ENCODE results near the gene SH3BP2. TPM values are rescaled to one million over a fixed set of nuclear protein-coding genes. Genes with fewer than 3 reads are reported as not detected.

The SH3BP2 gene
- total RNA-seq, 2 experiments from 2014 or later: 82.6 to 83.7 TPM

- H3K4me3 Mint-ChIP-seq: no peak overlapping the region
- no peak overlapping the region for H3K27ac Mint-ChIP-seq
- no peaks in the 10 kb centered on the region for H3K27me3 Mint-ChIP-seq
- peaks cover 2% of the 10 kb centered on the region for H3K36me3 Mint-ChIP-seq
- DNase-seq: no peak
- POLR2A ChIA-PET: interaction anchor here (1.0 kb wide), 1 partner anchor 115 kb away, joined by 3 read pairs; the partner anchor contains the start of genes GRK4 and NOP14
- no peaks in the 10 kb centered on the region for H3K9me3 Mint-ChIP-seq
- peaks cover 44% of the 10 kb centered on the region for H3K4me1 Mint-ChIP-seq
- no peak for ATAC-seq (ENCODE audit: low read depth)
These were observed 55.6 kb downstream of the SH3BP2 start for GRCh38 chr4:2848449-2848848.

DNA sequence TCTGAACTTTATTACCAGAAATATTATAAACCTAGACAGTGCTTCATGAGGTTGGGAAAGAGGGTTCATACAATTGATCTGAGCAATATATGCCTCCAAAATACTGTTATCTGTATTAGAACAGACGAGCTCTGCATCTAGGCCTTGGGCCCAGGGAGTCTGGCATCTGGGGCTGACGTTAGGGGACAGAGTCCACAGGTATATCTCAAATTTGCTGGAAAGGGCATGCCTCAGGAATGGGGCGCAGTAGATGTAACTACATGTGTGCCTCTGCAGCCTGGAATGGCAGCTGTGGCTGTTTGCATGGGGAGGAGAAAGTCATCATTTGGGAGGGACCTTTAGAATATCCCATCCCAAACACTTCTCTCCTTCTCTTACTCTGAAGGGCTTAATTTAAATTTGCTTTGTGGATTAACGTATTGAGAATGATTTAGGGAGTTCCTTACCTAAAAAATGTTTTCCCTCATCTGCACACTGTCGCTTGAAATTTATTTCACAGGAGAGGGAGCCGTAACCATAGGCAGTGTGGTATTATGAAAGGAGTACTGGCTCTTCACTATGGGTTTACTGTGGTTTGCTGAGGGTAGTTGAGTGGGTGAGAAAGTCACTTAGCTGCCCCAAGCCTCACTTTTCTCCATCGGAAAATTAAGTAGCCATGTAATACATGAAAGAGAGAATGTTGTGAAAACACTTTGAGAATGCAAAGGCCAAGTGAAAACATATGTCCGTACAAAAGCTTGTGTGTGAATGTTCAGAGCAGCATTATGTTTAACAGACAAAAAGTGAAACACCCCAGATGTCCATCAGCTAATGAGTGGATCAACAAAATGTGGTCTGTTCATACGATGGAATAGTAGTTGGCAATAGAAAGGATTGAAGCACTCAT is 56.6 kb downstream of the SH3BP2 start:
- H3K27me3 Mint-ChIP-seq: no peaks in the 10 kb centered on the region
- peaks cover 44% of the 10 kb centered on the region for H3K4me1 Mint-ChIP-seq
- H3K36me3 Mint-ChIP-seq: peaks cover 7% of the 10 kb centered on the region
- no peaks in the 10 kb centered on the region for H3K9me3 Mint-ChIP-seq
- no peak overlapping the region for H3K4me3 Mint-ChIP-seq
- ATAC-seq (ENCODE audit: low read depth) (no peak), DNase-seq (no peak)
- POLR2A ChIA-PET: interaction anchor here (1.1 kb wide), 1 partner anchor 11 kb away, joined by 3 read pairs; no protein-coding TSS in a partner anchor
- H3K27ac Mint-ChIP-seq: no peak overlapping the region

GRCh38 chr4:2850966-2851798 is 58.3 kb downstream of the SH3BP2 start:
- Mint-ChIP-seq H3K27me3 (no peaks in the 10 kb centered on the region), H3K36me3 (peaks cover 11% of the 10 kb centered on the region), H3K4me1 (peaks cover 33% of the 10 kb centered on the region), H3K27ac (no peak overlapping the region), H3K4me3 (no peak overlapping the region), H3K9me3 (no peaks in the 10 kb centered on the region)
- ATAC-seq (ENCODE audit: low read depth) (no peak), DNase-seq (no peak)
- POLR2A ChIA-PET: no interaction called here

GRCh38 chr4:2852481-2852921 is 59.6 kb downstream of the SH3BP2 start:
- Mint-ChIP-seq H3K4me1 (peaks cover 34% of the 10 kb centered on the region), H3K27ac (peak overlapping the region; percentile 28), H3K36me3 (peaks cover 17% of the 10 kb centered on the region), H3K9me3 (no peaks in the 10 kb centered on the region), H3K4me3 (peak overlapping the region; percentile 62), H3K27me3 (no peaks in the 10 kb centered on the region)
- no peak for DNase-seq
- peak; percentile 70 for ATAC-seq (ENCODE audit: low read depth)
- POLR2A ChIA-PET: interaction anchor here (0.7 to 0.8 kb wide), 4 partner anchors 10 to 109 kb away, joined by 3 to 6 read pairs (median 4); no protein-coding TSS in a partner anchor

DNA sequence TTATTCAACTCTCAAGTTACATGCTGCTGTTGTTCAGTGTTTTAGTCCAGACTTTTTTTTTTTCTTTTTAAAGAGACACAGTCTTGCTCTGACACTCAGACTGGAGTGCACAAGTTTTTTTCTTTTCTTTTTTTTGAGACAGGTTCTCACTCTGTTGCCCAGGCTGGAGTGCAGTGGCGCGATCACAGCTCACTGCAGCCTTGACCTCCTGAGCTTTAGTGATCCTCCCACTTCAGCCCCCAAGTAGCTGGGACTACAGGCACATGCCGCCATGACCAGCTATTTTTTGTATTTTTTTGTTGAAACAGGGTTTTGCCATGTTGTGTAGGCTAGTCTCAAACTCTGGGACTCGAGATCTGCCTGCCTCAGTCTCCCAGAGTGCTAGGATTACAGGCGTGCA is 62.7 kb downstream of the SH3BP2 start:
- Mint-ChIP-seq H3K4me3 (no peak overlapping the region), H3K27me3 (no peaks in the 10 kb centered on the region), H3K4me1 (peaks cover 47% of the 10 kb centered on the region), H3K27ac (no peak overlapping the region), H3K36me3 (peaks cover 35% of the 10 kb centered on the region), H3K9me3 (no peaks in the 10 kb centered on the region)
- DNase-seq (no peak), ATAC-seq (ENCODE audit: low read depth) (no peak)
- POLR2A ChIA-PET: interaction anchor here (0.6 kb wide), 1 partner anchor 186 kb away, joined by 3 read pairs; no protein-coding TSS in a partner anchor

GRCh38 chr4:2856266-2856665 is 63.4 kb downstream of the SH3BP2 start:
- H3K4me3 Mint-ChIP-seq: no peak overlapping the region
- no peak overlapping the region for H3K27ac Mint-ChIP-seq

DNA sequence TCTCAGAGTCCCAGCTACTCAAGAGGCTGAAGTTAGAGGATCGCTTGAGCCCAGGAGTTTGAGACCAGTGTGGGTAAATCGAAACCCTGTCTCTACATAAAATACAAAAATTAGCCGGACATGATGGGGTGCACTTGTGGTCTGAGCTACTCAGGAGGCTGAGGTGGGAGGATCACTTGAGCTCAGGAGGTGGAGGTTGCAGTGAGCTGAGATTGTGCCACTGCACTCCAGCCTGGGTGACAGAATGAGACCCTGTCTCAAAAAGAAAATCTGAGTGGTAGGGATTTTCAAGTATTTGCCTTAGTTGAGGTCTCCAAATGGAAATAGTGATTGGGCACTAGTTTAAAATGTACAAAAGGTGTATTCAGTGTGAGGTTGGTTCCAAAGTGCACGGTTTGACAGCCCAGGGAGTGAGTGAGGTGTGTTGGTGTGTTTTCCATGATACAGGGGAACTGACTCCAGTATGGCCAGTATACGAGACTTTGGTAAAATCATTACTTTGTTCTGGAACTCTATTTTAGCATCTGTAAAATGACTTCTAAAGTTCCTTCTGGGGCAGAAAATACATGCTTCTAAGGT is 64.6 kb downstream of the SH3BP2 start:
- POLR2A ChIA-PET: no interaction called here
- no peak overlapping the region for H3K4me3 Mint-ChIP-seq
- no peak overlapping the region for H3K27ac Mint-ChIP-seq
- ATAC-seq (ENCODE audit: low read depth): no peak
- peaks cover 42% of the 10 kb centered on the region for H3K36me3 Mint-ChIP-seq
- no peaks in the 10 kb centered on the region for H3K9me3 Mint-ChIP-seq
- peaks cover 40% of the 10 kb centered on the region for H3K4me1 Mint-ChIP-seq
- DNase-seq: no peak
- no peaks in the 10 kb centered on the region for H3K27me3 Mint-ChIP-seq

More at GRCh38 chr4:2856266-2856665, 63.4 kb downstream of the SH3BP2 start:
- POLR2A ChIA-PET: interaction anchor here (0.7 kb wide), 1 partner anchor 247 kb away, joined by 4 read pairs; no protein-coding TSS in a partner anchor
- Mint-ChIP-seq H3K9me3 (no peaks in the 10 kb centered on the region), H3K27me3 (no peaks in the 10 kb centered on the region), H3K36me3 (peaks cover 40% of the 10 kb centered on the region), H3K4me1 (peaks cover 47% of the 10 kb centered on the region)
- ATAC-seq (ENCODE audit: low read depth) (no peak), DNase-seq (no peak)

DNA sequence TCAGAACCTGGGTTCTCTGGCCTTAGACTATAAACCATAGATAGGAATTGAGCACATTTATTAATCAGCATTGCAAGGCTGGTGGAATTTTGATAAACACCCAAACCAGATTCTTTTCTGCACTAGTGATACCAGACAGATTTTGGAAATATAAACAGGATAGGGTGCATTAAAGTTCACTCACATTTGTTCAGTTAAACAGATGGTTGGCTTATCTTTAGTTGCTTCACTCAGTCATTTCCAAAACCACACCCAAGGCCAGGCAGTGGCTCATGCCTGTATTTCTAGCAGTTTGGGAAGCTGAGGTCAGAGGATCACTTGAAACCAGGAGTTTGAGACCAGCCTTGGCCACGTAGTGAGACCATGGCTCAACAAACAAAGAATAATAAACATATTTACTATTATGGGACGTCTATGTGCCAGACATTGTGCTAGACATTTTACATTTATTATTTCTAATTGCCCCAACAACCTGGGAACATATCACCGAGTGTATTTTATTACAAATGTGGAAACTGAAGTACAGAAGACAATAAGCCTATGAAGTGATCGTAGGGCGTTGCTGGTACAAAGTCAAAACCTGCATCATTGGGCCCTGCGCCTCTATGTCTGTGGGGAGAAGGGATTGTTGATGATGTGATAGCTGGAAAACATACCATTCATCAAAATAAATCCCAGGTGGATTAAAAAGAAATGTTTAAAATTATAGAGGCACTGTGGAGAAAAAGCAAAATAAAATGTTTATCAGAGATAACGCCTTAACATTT is 65.7 kb downstream of the SH3BP2 start:
- Mint-ChIP-seq H3K9me3 (no peaks in the 10 kb centered on the region), H3K27ac (no peak overlapping the region), H3K27me3 (no peaks in the 10 kb centered on the region), H3K36me3 (peaks cover 44% of the 10 kb centered on the region), H3K4me3 (no peak overlapping the region), H3K4me1 (peaks cover 41% of the 10 kb centered on the region)
- no peak for ATAC-seq (ENCODE audit: low read depth)
- POLR2A ChIA-PET: no interaction called here
- DNase-seq: no peak

DNA sequence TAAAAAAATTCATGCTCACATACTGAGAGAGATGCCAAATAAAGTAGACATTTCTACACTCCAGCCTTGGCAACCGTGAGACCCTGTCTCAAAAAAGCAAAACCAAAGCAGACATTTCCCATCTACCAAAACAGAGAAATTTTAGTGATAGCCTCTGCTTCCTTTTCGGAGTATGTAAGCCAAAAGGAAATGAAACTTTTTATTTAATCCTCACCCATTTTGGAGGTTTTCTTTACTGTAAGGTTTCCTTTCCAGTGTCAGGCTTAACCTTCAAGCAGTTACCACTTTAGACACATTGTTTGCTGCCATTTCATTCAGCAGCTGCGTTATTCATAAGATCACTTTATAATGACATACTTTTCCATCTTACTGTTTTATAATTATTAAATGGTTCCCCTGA is 66.6 kb downstream of the SH3BP2 start:
- peaks cover 40% of the 10 kb centered on the region for H3K36me3 Mint-ChIP-seq
- POLR2A ChIA-PET: no interaction called here
- ATAC-seq (ENCODE audit: low read depth): no peak
- no peak overlapping the region for H3K27ac Mint-ChIP-seq
- H3K9me3 Mint-ChIP-seq: no peaks in the 10 kb centered on the region
- no peak for DNase-seq
- peaks cover 42% of the 10 kb centered on the region for H3K4me1 Mint-ChIP-seq
- H3K4me3 Mint-ChIP-seq: peak overlapping the region; percentile 3
- H3K27me3 Mint-ChIP-seq: no peaks in the 10 kb centered on the region

GRCh38 chr4:2860391-2861348 is 67.8 kb downstream of the SH3BP2 start:
- H3K4me3 Mint-ChIP-seq: no peak overlapping the region
- POLR2A ChIA-PET: interaction anchor here (0.5 to 1.4 kb wide), 2 partner anchors 22 to 1013 kb away, joined by 3 to 4 read pairs; no protein-coding TSS in a partner anchor
- DNase-seq (no peak), ATAC-seq (ENCODE audit: low read depth) (no peak)
- no peak overlapping the region for H3K27ac Mint-ChIP-seq
- no peaks in the 10 kb centered on the region for H3K27me3 Mint-ChIP-seq
- H3K36me3 Mint-ChIP-seq: peaks cover 37% of the 10 kb centered on the region
- H3K4me1 Mint-ChIP-seq: peaks cover 45% of the 10 kb centered on the region
- no peaks in the 10 kb centered on the region for H3K9me3 Mint-ChIP-seq

DNA sequence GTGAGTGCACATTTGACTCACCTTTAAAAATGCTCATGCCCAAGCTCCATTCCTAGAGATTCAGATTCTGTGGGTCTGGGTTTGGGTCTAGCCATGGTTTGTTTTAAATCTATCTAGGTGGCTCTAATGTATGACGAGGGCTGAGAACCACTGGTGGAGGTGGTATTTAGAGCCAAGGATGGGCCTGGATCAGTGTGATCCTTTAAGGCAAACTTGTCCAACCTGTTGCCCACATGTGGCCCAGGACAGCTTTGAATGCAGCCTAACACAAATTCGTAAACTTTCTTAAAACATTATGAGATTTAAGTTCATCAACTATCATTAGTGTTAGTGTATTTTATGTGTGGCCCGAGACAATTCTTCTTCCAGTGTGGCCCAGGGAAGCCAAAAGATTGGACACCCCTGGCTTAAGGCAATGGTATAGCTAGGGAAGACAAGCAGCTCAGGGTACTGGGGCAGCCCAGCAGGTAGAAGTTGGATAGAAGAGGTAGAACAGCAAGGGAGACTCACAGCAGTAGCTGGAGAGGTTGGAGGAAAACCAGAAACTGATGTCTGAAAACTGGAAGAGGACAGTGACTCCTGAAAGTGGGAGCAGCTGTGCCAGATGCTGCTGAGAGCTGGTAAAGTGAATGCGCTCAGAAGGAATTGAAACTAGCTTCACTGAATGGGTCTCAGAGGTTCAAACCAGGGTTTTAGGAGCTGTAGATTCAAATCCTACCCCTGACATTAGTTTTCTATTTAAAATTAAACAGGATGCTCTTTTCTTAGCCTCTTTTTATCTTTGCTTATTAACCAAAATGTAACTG is 68.9 kb downstream of the SH3BP2 start:
- H3K9me3 Mint-ChIP-seq: no peaks in the 10 kb centered on the region
- H3K4me3 Mint-ChIP-seq: no peak overlapping the region
- H3K4me1 Mint-ChIP-seq: peaks cover 44% of the 10 kb centered on the region
- DNase-seq (no peak), ATAC-seq (ENCODE audit: low read depth) (no peak)
- H3K27me3 Mint-ChIP-seq: no peaks in the 10 kb centered on the region
- H3K36me3 Mint-ChIP-seq: peaks cover 33% of the 10 kb centered on the region
- H3K27ac Mint-ChIP-seq: no peak overlapping the region
- POLR2A ChIA-PET: interaction anchor here (1.4 kb wide), 1 partner anchor 23 kb away, joined by 4 read pairs; no protein-coding TSS in a partner anchor
